Chondrocyte (in vitro differentiated cells): ENCODE measurements around the gene RBBP8NL. TPM values are rescaled to one million over a fixed set of nuclear protein-coding genes. Genes with fewer than 3 reads are reported as not detected.

ENCODE experiments used
- DNase-seq: peaks from one replicate; pipeline ENCODE4 v3.0.0; 2021; ENCODE audit warnings: mixed read lengths, low spot score
- H3K27ac Mint-ChIP-seq: one replicate; pipeline ENCODE4 v1.8.0; 2021; ENCODE audit warnings: mild to moderate bottlenecking, moderate library complexity, mixed read lengths; ENCODE audit not compliant: unreplicated experiment
- H3K27me3 Mint-ChIP-seq: 2 replicates; pipeline ENCODE4 v1.8.0; 2021; ENCODE audit warnings: low read depth, mixed read lengths
- H3K36me3 Mint-ChIP-seq: 2 replicates; pipeline ENCODE4 v1.8.0; 2021; ENCODE audit warnings: low read depth, mixed read lengths
- H3K4me1 Mint-ChIP-seq: 2 replicates; pipeline ENCODE4 v1.8.0; 2021; ENCODE audit warnings: low read depth, mild to moderate bottlenecking, mixed read lengths
- H3K4me3 Mint-ChIP-seq: one replicate; pipeline ENCODE4 v1.8.0; 2021; ENCODE audit warnings: mild to moderate bottlenecking, moderate library complexity, mixed read lengths; ENCODE audit not compliant: unreplicated experiment
- H3K9me3 Mint-ChIP-seq: 2 replicates; pipeline ENCODE4 v1.8.0; 2021; ENCODE audit warnings: low read depth, mixed read lengths
- total RNA-seq: library from RNA; stranded (reverse); gene quantifications from 3 replicates; pipeline ENCODE4 v1.2.1, GENCODE V29; 2021
- TF ChIP-seq, protein P1 (sequence below): fragments of 200-600 bp; sonication (generic); IDR thresholded peaks from 2 replicates; pipeline ENCODE4 v1.5.0; 2021; ENCODE audit warnings: antibody characterized with exemption, mild to moderate bottlenecking, moderate library complexity

RBBP8NL gene
- total RNA-seq, 1 donor from 2014 or later = not detected

DNA sequence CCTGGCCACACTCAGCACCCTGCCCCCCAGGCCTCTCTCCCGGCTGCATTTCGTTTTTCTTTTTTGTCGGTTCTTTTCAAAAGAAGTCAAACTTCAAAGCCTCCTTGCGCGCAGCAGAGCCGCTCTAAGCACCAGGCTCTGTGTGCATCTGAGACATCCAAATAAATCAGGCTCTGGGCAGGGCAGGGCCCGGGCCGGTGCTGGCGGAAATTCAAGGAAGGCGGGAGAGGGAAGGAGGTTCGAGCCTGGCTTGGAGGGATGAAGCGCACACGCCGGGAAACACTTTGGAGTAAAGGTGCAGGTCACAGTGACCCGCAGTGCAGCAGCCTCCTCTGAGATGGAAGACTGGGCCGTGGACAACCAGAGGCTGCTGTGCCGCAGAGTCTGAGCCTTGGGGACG, 42.7 kb upstream of the RBBP8NL start:
- H3K36me3 Mint-ChIP-seq = no peaks in the 10 kb centered on the region
- H3K4me1 Mint-ChIP-seq = no peaks in the 10 kb centered on the region
- TF ChIP-seq, protein P1, sequence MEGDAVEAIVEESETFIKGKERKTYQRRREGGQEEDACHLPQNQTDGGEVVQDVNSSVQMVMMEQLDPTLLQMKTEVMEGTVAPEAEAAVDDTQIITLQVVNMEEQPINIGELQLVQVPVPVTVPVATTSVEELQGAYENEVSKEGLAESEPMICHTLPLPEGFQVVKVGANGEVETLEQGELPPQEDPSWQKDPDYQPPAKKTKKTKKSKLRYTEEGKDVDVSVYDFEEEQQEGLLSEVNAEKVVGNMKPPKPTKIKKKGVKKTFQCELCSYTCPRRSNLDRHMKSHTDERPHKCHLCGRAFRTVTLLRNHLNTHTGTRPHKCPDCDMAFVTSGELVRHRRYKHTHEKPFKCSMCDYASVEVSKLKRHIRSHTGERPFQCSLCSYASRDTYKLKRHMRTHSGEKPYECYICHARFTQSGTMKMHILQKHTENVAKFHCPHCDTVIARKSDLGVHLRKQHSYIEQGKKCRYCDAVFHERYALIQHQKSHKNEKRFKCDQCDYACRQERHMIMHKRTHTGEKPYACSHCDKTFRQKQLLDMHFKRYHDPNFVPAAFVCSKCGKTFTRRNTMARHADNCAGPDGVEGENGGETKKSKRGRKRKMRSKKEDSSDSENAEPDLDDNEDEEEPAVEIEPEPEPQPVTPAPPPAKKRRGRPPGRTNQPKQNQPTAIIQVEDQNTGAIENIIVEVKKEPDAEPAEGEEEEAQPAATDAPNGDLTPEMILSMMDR = no peak
- H3K4me3 Mint-ChIP-seq = no peak overlapping the region
- H3K9me3 Mint-ChIP-seq = no peaks in the 10 kb centered on the region
- DNase-seq = no peak
- H3K27ac Mint-ChIP-seq = no peak overlapping the region
- peaks cover 31% of the 10 kb centered on the region for H3K27me3 Mint-ChIP-seq

DNA sequence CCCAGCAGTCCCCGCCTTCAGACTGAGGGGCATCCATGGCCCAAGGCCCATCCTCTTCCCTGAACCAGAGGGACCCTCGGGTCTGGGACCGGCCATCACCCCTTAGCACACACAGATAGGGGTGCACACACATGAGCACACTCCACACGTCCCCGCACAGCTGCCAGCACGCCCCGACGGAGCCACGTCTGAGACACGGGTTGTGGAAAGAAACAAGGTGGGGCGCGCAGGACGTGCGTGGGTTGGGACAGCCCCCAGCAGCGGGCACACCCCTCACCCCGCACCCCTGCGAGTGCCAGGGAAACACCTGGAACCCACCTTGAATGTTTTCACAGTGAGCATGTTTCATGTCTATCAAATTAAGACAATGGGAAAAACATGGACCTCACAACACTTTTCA, 42.0 kb upstream of the RBBP8NL start:
- TF ChIP-seq, protein P1 = no peak
- Mint-ChIP-seq H3K4me1 (no peaks in the 10 kb centered on the region), H3K9me3 (no peaks in the 10 kb centered on the region), H3K36me3 (no peaks in the 10 kb centered on the region), H3K27ac (no peak overlapping the region), H3K4me3 (no peak overlapping the region), H3K27me3 (peaks cover 27% of the 10 kb centered on the region)
- no peak for DNase-seq

DNA sequence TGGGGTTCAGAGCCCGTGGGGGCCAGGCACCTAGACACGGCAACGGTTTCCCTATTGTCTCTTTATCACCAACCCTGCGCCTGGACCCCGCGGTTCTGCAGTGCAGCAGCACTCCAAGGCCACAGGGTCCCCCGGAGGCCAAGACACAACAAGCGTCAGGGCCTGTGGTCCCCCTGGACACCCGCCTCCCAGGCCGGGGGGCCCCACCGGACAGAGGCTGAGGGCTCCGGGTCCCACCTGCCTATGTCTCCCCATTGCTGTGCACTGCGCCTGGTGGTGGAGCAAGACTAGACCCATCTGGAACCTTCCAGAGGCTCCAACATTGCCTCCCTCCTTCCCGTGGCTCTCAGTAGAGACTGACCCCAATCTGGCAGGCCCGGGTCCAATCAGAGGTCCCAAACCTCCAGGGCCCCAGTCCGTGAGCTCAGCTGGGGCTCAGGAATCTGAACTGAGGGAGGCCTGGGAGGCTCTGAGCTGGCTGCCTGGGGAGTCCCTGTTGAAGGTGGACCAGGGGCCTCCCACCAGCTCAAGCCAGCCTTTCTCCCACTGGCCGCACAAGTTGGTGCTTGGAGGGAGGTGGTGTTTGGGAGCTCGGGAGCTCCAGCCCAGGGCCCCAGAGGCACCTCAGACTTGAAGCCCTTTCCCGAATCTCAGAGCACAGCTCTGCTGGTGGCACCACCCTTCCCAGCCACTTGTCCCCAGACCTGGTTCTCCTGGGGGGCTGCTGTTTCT, 39.6 kb upstream of the RBBP8NL start:
- H3K27ac Mint-ChIP-seq = no peak overlapping the region
- no peak for DNase-seq
- H3K9me3 Mint-ChIP-seq = no peaks in the 10 kb centered on the region
- no peaks in the 10 kb centered on the region for H3K4me1 Mint-ChIP-seq
- TF ChIP-seq, protein P1 = no peak
- no peaks in the 10 kb centered on the region for H3K36me3 Mint-ChIP-seq
- H3K4me3 Mint-ChIP-seq = no peak overlapping the region
- peaks cover 26% of the 10 kb centered on the region for H3K27me3 Mint-ChIP-seq

DNA sequence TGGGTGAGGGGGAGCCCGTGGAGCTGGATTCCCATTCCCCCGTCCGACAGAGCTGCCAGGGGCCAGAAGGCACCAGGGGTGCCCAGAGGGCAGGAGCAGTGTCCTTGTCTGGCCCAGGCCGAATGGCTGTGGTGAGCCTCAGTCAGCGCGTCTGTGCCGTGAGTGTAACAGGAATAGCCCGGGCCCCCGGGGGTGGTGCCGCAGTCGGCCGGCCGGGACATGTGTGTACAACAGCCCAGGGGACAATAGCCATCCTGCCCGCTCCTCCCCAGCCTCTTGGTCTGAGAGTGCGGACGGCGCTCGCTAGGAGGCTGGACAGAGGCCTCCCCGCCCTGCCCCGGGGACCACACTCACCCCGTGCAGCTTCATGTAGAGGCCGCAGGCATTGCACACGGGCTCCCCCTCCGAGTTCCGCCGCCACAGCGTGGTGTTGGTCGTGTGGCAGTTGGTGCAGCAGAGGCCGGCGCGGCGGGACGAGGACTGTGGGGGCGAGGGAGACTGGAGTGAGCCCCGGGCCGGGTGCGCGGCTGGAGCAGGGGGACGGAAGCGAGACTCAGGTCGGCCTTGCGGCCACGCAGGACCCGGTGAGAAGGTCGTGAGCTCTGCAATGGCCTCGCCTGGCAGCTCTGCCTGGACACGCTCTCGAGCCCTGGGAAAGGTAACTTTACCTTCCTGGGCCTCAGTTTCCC, 38.9 kb upstream of the RBBP8NL start:
- DNase-seq = no peak
- no peaks in the 10 kb centered on the region for H3K36me3 Mint-ChIP-seq
- H3K4me3 Mint-ChIP-seq = no peak overlapping the region
- TF ChIP-seq, protein P1 = no peak
- no peaks in the 10 kb centered on the region for H3K9me3 Mint-ChIP-seq
- H3K27ac Mint-ChIP-seq = no peak overlapping the region
- peaks cover 25% of the 10 kb centered on the region for H3K27me3 Mint-ChIP-seq
- no peaks in the 10 kb centered on the region for H3K4me1 Mint-ChIP-seq

DNA sequence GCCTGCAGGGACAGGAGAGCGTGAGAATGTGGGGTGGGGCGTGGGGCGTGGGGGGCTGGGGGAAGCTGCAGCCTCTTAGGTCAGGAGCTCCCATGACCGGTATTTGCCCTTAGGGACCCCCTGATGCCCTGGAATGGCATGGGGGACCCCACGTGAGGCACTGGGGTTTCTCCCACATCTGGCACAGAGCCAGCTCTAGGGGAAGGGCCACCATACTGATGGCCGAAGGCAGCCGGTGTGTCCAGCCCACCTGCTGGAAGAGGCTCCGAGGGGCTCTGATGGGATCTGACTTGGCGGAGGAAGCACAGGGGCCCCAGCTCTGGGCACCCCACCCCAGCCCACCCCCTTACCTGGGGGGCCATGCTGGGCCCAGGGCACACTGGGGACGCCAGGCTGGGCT, 37.7 kb upstream of the RBBP8NL start:
- Mint-ChIP-seq H3K4me1 (no peaks in the 10 kb centered on the region), H3K27me3 (peaks cover 16% of the 10 kb centered on the region), H3K27ac (no peak overlapping the region), H3K9me3 (no peaks in the 10 kb centered on the region), H3K36me3 (no peaks in the 10 kb centered on the region), H3K4me3 (no peak overlapping the region)
- TF ChIP-seq, protein P1 = no peak
- DNase-seq = no peak
